ENCODE measurements around the gene SNX12.

DNA sequence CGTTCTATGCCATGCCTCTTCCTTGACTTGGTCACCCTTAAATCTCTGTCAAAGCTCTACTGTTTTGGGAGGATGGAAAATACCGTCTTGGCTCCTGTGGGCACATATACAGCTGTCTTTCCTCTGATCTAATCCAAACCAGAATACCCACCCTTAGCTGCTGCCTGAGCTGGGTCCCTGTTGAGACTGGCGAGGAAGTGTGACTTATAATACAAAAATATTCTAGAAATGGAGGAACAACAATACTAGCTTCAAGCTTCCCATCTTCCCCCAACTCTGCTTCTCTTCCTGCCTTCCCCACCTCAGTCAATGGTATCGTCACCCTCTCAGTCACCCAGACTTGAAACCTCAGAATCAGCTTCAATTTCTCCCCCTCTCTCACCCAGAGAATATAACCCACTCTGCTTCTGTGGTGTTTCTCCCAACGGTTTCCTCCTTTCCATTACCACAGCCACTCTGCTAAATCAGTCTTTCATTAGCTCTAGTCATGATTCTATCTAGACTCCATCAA is 43.8 kb upstream of the SNX12 start:
- TF ChIP-seq, protein P1, sequence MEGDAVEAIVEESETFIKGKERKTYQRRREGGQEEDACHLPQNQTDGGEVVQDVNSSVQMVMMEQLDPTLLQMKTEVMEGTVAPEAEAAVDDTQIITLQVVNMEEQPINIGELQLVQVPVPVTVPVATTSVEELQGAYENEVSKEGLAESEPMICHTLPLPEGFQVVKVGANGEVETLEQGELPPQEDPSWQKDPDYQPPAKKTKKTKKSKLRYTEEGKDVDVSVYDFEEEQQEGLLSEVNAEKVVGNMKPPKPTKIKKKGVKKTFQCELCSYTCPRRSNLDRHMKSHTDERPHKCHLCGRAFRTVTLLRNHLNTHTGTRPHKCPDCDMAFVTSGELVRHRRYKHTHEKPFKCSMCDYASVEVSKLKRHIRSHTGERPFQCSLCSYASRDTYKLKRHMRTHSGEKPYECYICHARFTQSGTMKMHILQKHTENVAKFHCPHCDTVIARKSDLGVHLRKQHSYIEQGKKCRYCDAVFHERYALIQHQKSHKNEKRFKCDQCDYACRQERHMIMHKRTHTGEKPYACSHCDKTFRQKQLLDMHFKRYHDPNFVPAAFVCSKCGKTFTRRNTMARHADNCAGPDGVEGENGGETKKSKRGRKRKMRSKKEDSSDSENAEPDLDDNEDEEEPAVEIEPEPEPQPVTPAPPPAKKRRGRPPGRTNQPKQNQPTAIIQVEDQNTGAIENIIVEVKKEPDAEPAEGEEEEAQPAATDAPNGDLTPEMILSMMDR (IDR thresholded peaks at IDR 0.05; ENCODE audit: low read depth, low read length), result no peak
- TF ChIP-seq MYC (IDR thresholded peaks at IDR 0.05; ENCODE audit: low read depth, low read length), result no peak

Measured in NB4 (cell line).